Natural killer cell (primary cell): ENCODE results near the gene CDH13. TPM values are rescaled to one million over a fixed set of nuclear protein-coding genes. Genes with fewer than 3 reads are reported as not detected.
A peak's percentile ranks its signal among the peaks of the same experiment; 100 is the strongest.

Experiments used
- ATAC-seq, 3 donors: fragments of 150-1000 bp in 2 of 3; fragments of 200-7000 bp in 1 of 3; cut with Tn5 transposase; 1 replicate in 1 of 3; 2 replicates in 2 of 3; pipeline ENCODE4 v1.10.0; 2021; ENCODE audit warnings: mild to moderate bottlenecking in 2 of 3, moderate library complexity in 2 of 3
- DNase-seq, 2 donors: peaks; one replicate each; pipeline versions ENCODE4 v3.0.0 to v3.0.0-alpha.2; 2013 to 2021; ENCODE audit warnings: mixed read lengths in 1 of 2
- H3K27ac ChIP-seq: one replicate; pipeline ENCODE4 v1.5.1; 2013; ENCODE audit warnings: mild to moderate bottlenecking, low read length
- H3K27me3 ChIP-seq: one replicate; pipeline ENCODE4 v1.6.1; 2013; ENCODE audit warnings: low read length; ENCODE audit not compliant: control insufficient read depth, insufficient read depth
- H3K36me3 ChIP-seq: one replicate; pipeline ENCODE4 v1.6.1; 2013; ENCODE audit warnings: low read length; ENCODE audit not compliant: control insufficient read depth, insufficient read depth
- H3K4me1 ChIP-seq: one replicate; pipeline ENCODE4 v1.6.1; 2013; ENCODE audit warnings: low read length; ENCODE audit not compliant: control insufficient read depth, insufficient read depth
- H3K4me3 ChIP-seq: one replicate; pipeline ENCODE4 v1.5.1; 2013; ENCODE audit warnings: low read length
- H3K9me3 ChIP-seq: one replicate; pipeline ENCODE4 v1.6.1; 2013; ENCODE audit warnings: low read length; ENCODE audit not compliant: control insufficient read depth, insufficient read depth
- H3K27ac Mint-ChIP-seq, 2 donors: one replicate each; pipeline ENCODE4 v1.8.0; 2022; ENCODE audit warnings: mild to moderate bottlenecking in 2 of 2, mixed read lengths in 2 of 2, moderate library complexity in 1 of 2
- H3K27me3 Mint-ChIP-seq, 2 donors: one replicate each; pipeline ENCODE4 v1.8.0; 2022; ENCODE audit warnings: low read depth in 2 of 2, mixed read lengths in 2 of 2
- H3K36me3 Mint-ChIP-seq: one replicate; pipeline ENCODE4 v1.8.0; 2022; ENCODE audit warnings: mixed read lengths
- H3K4me1 Mint-ChIP-seq, 2 donors: one replicate each; pipeline ENCODE4 v1.8.0; 2022; ENCODE audit warnings: mixed read lengths in 2 of 2
- H3K4me3 Mint-ChIP-seq: one replicate; pipeline ENCODE4 v1.8.0; 2022; ENCODE audit warnings: mild to moderate bottlenecking, moderate library complexity, mixed read lengths
- H3K9me3 Mint-ChIP-seq, 2 donors: one replicate each; pipeline ENCODE4 v1.8.0; 2022; ENCODE audit warnings: mixed read lengths in 2 of 2
- CTCF ChIP-seq: fragments of 200-600 bp; IDR thresholded peaks from one replicate; pipeline ENCODE4 v1.8.0; 2022; ENCODE audit warnings: antibody characterized with exemption
- WGBS: methylation state at CpG from one replicate; pipeline ENCODE4 v1.1.7; 2013; ENCODE audit warnings: missing lambda C conversion rate; ENCODE audit not compliant: insufficient coverage; 5-methylcytosine and 5-hydroxymethylcytosine counted together
- intact Hi-C: fragments of 100-400 bp; cut with micrococcal nuclease; formaldehyde crosslinking; loops from one replicate; pipeline ENCODE4 v1.14.2; 2022
- total RNA-seq, 4 donors: library from RNA; stranded (reverse); fragments of 120-200 nt in 1 of 4; gene quantifications; one replicate each; pipeline versions ENCODE4 v1.2.3 to v1.2.4, GENCODE V29; 2013 to 2022

The CDH13 gene
- total RNA-seq, 3 donors from 2014 or later (not counting 1 experiment from before 2014, with no cell fraction given): not detected

- Histone ChIP-seq H3K9me3 (no peaks in the 10 kb centered on the region), H3K36me3 (no peaks in the 10 kb centered on the region), H3K27me3 (no peaks in the 10 kb centered on the region), H3K4me1 (no peaks in the 10 kb centered on the region), H3K4me3 (no peak overlapping the region), H3K27ac (no peak overlapping the region)
- WGBS: 26% methylated on average over 5 of the region's 5 CpGs
- no peak overlapping the region for H3K4me3 Mint-ChIP-seq
- peaks cover 16 to 43% of the 10 kb centered on the region in 2 donors for H3K27me3 Mint-ChIP-seq
- peak in 1 of 2 donors; percentile 5 for DNase-seq
- no peaks in the 10 kb centered on the region for H3K36me3 Mint-ChIP-seq
- H3K4me1 Mint-ChIP-seq: peaks cover 24% of the 10 kb centered on the region in 2 donors
- intact Hi-C loops: loop anchor here (2.0 kb wide), 1 partner anchor 467 kb away; no protein-coding TSS in a partner anchor
- H3K27ac Mint-ChIP-seq: no peak overlapping the region
- peak in 1 of 3 donors; percentile 34 for ATAC-seq
- no peak for TF ChIP-seq CTCF
- H3K9me3 Mint-ChIP-seq: no peaks in the 10 kb centered on the region
These were observed 121.3 kb downstream of the CDH13 start for GRCh38 chr16:82748026-82748425.

GRCh38 chr16:82750068-82750467 is 123.3 kb downstream of the CDH13 start:
- H3K36me3 Mint-ChIP-seq: no peaks in the 10 kb centered on the region
- ATAC-seq: no peak

GRCh38 chr16:82751020-82751419 is 124.3 kb downstream of the CDH13 start:
- no peak overlapping the region for H3K27ac Mint-ChIP-seq
- no peak for TF ChIP-seq CTCF
- H3K4me1 Mint-ChIP-seq: peaks cover 30 to 31% of the 10 kb centered on the region in 2 donors
- DNase-seq (no peak), ATAC-seq (no peak)
- intact Hi-C loops: loop anchor here (10.0 kb wide), 1 partner anchor 314 kb away; no protein-coding TSS in a partner anchor
- Histone ChIP-seq H3K4me3 (no peak overlapping the region), H3K36me3 (no peaks in the 10 kb centered on the region), H3K4me1 (no peaks in the 10 kb centered on the region), H3K27me3 (no peaks in the 10 kb centered on the region), H3K9me3 (no peaks in the 10 kb centered on the region), H3K27ac (no peak overlapping the region)
- H3K27me3 Mint-ChIP-seq: peaks cover 11 to 33% of the 10 kb centered on the region in 2 donors
- H3K9me3 Mint-ChIP-seq: no peaks in the 10 kb centered on the region
- no peak overlapping the region for H3K4me3 Mint-ChIP-seq
- 100% methylated on average over 2 of the region's 2 CpGs for WGBS
- H3K36me3 Mint-ChIP-seq: no peaks in the 10 kb centered on the region

More at GRCh38 chr16:82750068-82750467, 123.3 kb downstream of the CDH13 start:
- Histone ChIP-seq H3K27me3 (no peaks in the 10 kb centered on the region), H3K9me3 (no peaks in the 10 kb centered on the region), H3K4me3 (no peak overlapping the region), H3K4me1 (no peaks in the 10 kb centered on the region), H3K27ac (no peak overlapping the region), H3K36me3 (no peaks in the 10 kb centered on the region)
- no peak overlapping the region for H3K4me3 Mint-ChIP-seq
- intact Hi-C loops: loop anchor here (10.0 kb wide), 1 partner anchor 315 kb away; no protein-coding TSS in a partner anchor
- H3K4me1 Mint-ChIP-seq: peaks cover 24% of the 10 kb centered on the region in 2 donors
- WGBS: 0% methylated on average over 3 of the region's 3 CpGs
- peaks cover 11 to 33% of the 10 kb centered on the region in 2 donors for H3K27me3 Mint-ChIP-seq
- no peaks in the 10 kb centered on the region for H3K9me3 Mint-ChIP-seq
- no peak for DNase-seq
- no peak for TF ChIP-seq CTCF
- no peak overlapping the region for H3K27ac Mint-ChIP-seq

GRCh38 chr16:82752172-82752571 is 125.4 kb downstream of the CDH13 start:
- DNase-seq (no peak), ATAC-seq (no peak)
- Histone ChIP-seq H3K4me1 (no peaks in the 10 kb centered on the region), H3K27ac (no peak overlapping the region), H3K4me3 (no peak overlapping the region), H3K36me3 (no peaks in the 10 kb centered on the region), H3K27me3 (no peaks in the 10 kb centered on the region), H3K9me3 (no peaks in the 10 kb centered on the region)
- intact Hi-C loops: loop anchor here (10.0 kb wide), 1 partner anchor 313 kb away; no protein-coding TSS in a partner anchor
- Mint-ChIP-seq H3K27ac (no peak overlapping the region), H3K27me3 (peaks cover 12 to 30% of the 10 kb centered on the region in 2 donors), H3K9me3 (peaks cover 0 to 2% of the 10 kb centered on the region in 2 donors), H3K36me3 (no peaks in the 10 kb centered on the region), H3K4me3 (no peak overlapping the region), H3K4me1 (peaks cover 31 to 41% of the 10 kb centered on the region in 2 donors)
- TF ChIP-seq CTCF: no peak
- 97% methylated on average over 5 of the region's 5 CpGs for WGBS
